Measurements from ENCODE around the gene TCF23.

Gene TCF23

GRCh38 chr2:27128668-27129571 is 19.9 kb upstream of the TCF23 start:
- peak; percentile 54 for DNase-seq

GRCh38 chr2:27130396-27130795 is 18.4 kb upstream of the TCF23 start:
- DNase-seq = no peak

- DNase-seq = no peak
Observed at GRCh38 chr2:27131429-27131828, 17.4 kb upstream of the TCF23 start.

GRCh38 chr2:27133195-27133875 is 15.5 kb upstream of the TCF23 start:
- DNase-seq = peak; percentile 48

- peak; percentile 95 for DNase-seq
Observed at GRCh38 chr2:27133905-27134780, 14.7 kb upstream of the TCF23 start, which contains the start of gene PREB. Gene PREB (minus strand): TSS chr2:27134636. CDS start chr2:27134421, 215 bp downstream.

GRCh38 chr2:27134781-27135477 is 13.9 kb upstream of the TCF23 start:
- no peak for DNase-seq

GRCh38 chr2:27135478-27135955 is 13.3 kb upstream of the TCF23 start:
- no peak for DNase-seq

GRCh38 chr2:27136751-27137150 is 12.1 kb upstream of the TCF23 start:
- DNase-seq = no peak

GRCh38 chr2:27137322-27137935 is 11.4 kb upstream of the TCF23 start:
- DNase-seq = no peak

GRCh38 chr2:27138111-27138510 is 10.7 kb upstream of the TCF23 start:
- DNase-seq = no peak

- DNase-seq = no peak
Observed at GRCh38 chr2:27139310-27139709, 9.5 kb upstream of the TCF23 start, which contains the start of gene PRR30. Gene PRR30 (minus strand): TSS chr2:27139410. CDS start chr2:27138329, 1,081 bp downstream.

GRCh38 chr2:27143285-27143684 is 5.5 kb upstream of the TCF23 start:
- DNase-seq = no peak

- no peak for DNase-seq
Observed at GRCh38 chr2:27145682-27146081, 3.1 kb upstream of the TCF23 start.

- no peak for DNase-seq
Observed at GRCh38 chr2:27147935-27148334, 869 bp upstream of the TCF23 start.

- DNase-seq = no peak
Observed at GRCh38 chr2:27149570-27150405, 984 bp downstream of the TCF23 start.

GRCh38 chr2:27150639-27151230 is 1.9 kb downstream of the TCF23 start:
- DNase-seq = no peak

GRCh38 chr2:27152102-27152795 is 3.4 kb downstream of the TCF23 start:
- no peak for DNase-seq

GRCh38 chr2:27152796-27153464 is 4.1 kb downstream of the TCF23 start:
- no peak for DNase-seq

GRCh38 chr2:27154488-27154887 is 5.7 kb downstream of the TCF23 start:
- no peak for DNase-seq

Measured in hematopoietic multipotent progenitor cell treated with erythropoietin and hydrocortisone succinate and interleukin-3 and kit ligand, for 8 days (in vitro differentiated cells).